Uterus (tissue), 4 donors: ENCODE measurements around the gene TMEM61. TPM values are rescaled to one million over a fixed set of nuclear protein-coding genes. Genes with fewer than 3 reads are reported as not detected.

Experiments used
- DNase-seq, 2 donors: peaks; one replicate each; pipeline ENCODE4 v3.0.0-alpha.2; 2019 to 2020
- H3K27ac ChIP-seq, 2 donors: fragments of 200-600 bp; sonication (generic); 1 replicate in 1 of 2; 2 replicates in 1 of 2; pipeline ENCODE4 v1.5.1; 2016 to 2018
- H3K27me3 ChIP-seq, 2 donors: fragments of 200-600 bp; sonication (generic); one replicate each; pipeline ENCODE4 v1.5.1; 2018 to 2019; ENCODE audit warnings: control low read depth in 1 of 2
- H3K36me3 ChIP-seq, 2 donors: fragments of 200-600 bp; sonication (generic); one replicate each; pipeline ENCODE4 v1.5.1; 2019; ENCODE audit warnings: control low read depth in 1 of 2
- H3K4me1 ChIP-seq, 2 donors: fragments of 200-600 bp; sonication (generic); one replicate each; pipeline ENCODE4 v1.5.1; 2018 to 2019; ENCODE audit warnings: control low read depth in 1 of 2
- H3K4me3 ChIP-seq, 2 donors: fragments of 200-600 bp; sonication (generic); 1 replicate in 1 of 2; 2 replicates in 1 of 2; pipeline ENCODE4 v1.5.1; 2018 to 2019; ENCODE audit warnings: mild to moderate bottlenecking in 1 of 2
- H3K9me3 ChIP-seq, 2 donors: fragments of 200-600 bp; sonication (generic); one replicate each; pipeline ENCODE4 v1.5.1; 2019; ENCODE audit warnings: control low read depth in 1 of 2
- CTCF ChIP-seq, 4 experiments: fragments of 200-600 bp in 2 of 4; fragments of 450-650 bp in 2 of 4; sonication (generic) in 2 of 4; IDR thresholded peaks; one replicate each; pipeline ENCODE4 v1.5.1; 2016 to 2019; ENCODE audit warnings: antibody characterized with exemption in 4 of 4, mild to moderate bottlenecking in 2 of 4, moderate library complexity in 1 of 4
- POLR2A ChIP-seq, 2 donors: fragments of 450-650 bp; IDR thresholded peaks; one replicate each; pipeline ENCODE4 v1.6.1; 2016; ENCODE audit warnings: antibody characterized with exemption in 2 of 2, mild to moderate bottlenecking in 1 of 2, moderate library complexity in 1 of 2
- intact Hi-C: fragments of 100-400 bp; cut with DNase I; formaldehyde crosslinking; loops from one replicate; pipeline ENCODE4 v1.15.1; 2023; ENCODE audit warnings: low total_unique reads
- total RNA-seq, 4 donors: library from RNA; depleted of rRNA in 3 of 4; stranded (reverse); fragments of >200 nt in 3 of 4; gene quantifications; one replicate each; pipeline versions ENCODE4 v1.1.0 to v1.2.4, GENCODE V29; 2014 to 2023
- donor health status: DM: yes; HTN: yes; CAD: no.

Gene TMEM61
- total RNA-seq, 4 donors from 2014 or later, result 0.35 TPM; not detected in 3

- TF ChIP-seq CTCF (IDR thresholded peaks at IDR 0.05), result no peak
- no peak for TF ChIP-seq POLR2A (IDR thresholded peaks at IDR 0.05)
- no peaks in the 10 kb centered on the region for H3K36me3 ChIP-seq
- H3K4me3 ChIP-seq, result no peak overlapping the region
- intact Hi-C loops, result no loop called here
- no peak overlapping the region for H3K27ac ChIP-seq
- DNase-seq, result no peak
- no peaks in the 10 kb centered on the region for H3K9me3 ChIP-seq
- no peaks in the 10 kb centered on the region for H3K4me1 ChIP-seq
- H3K27me3 ChIP-seq, result no peaks in the 10 kb centered on the region
Observed at GRCh38 chr1:54968551-54968950, 11.9 kb upstream of the TMEM61 start.

- H3K36me3 ChIP-seq, result no peaks in the 10 kb centered on the region
- H3K27ac ChIP-seq, result no peak overlapping the region
- intact Hi-C loops, result no loop called here
- H3K9me3 ChIP-seq, result no peaks in the 10 kb centered on the region
- H3K27me3 ChIP-seq, result no peaks in the 10 kb centered on the region
- no peak overlapping the region for H3K4me3 ChIP-seq
- no peaks in the 10 kb centered on the region for H3K4me1 ChIP-seq
- DNase-seq, result no peak
- no peak for TF ChIP-seq POLR2A (IDR thresholded peaks at IDR 0.05)
- no peak for TF ChIP-seq CTCF (IDR thresholded peaks at IDR 0.05)
Observed at GRCh38 chr1:54969879-54970278, 10.5 kb upstream of the TMEM61 start.

GRCh38 chr1:54970901-54971300, 9.5 kb upstream of the TMEM61 start:
- intact Hi-C loops, result no loop called here
- no peak overlapping the region for H3K27ac ChIP-seq
- DNase-seq, result no peak
- no peaks in the 10 kb centered on the region for H3K36me3 ChIP-seq
- no peak overlapping the region for H3K4me3 ChIP-seq
- TF ChIP-seq POLR2A (IDR thresholded peaks at IDR 0.05), result no peak
- TF ChIP-seq CTCF (IDR thresholded peaks at IDR 0.05), result no peak
- H3K4me1 ChIP-seq, result no peaks in the 10 kb centered on the region
- no peaks in the 10 kb centered on the region for H3K9me3 ChIP-seq
- H3K27me3 ChIP-seq, result no peaks in the 10 kb centered on the region

- TF ChIP-seq POLR2A (IDR thresholded peaks at IDR 0.05), result no peak
- TF ChIP-seq CTCF (IDR thresholded peaks at IDR 0.05), result no peak
- Histone ChIP-seq H3K27ac (no peak overlapping the region), H3K27me3 (no peaks in the 10 kb centered on the region), H3K9me3 (no peaks in the 10 kb centered on the region), H3K36me3 (no peaks in the 10 kb centered on the region), H3K4me1 (no peaks in the 10 kb centered on the region), H3K4me3 (no peak overlapping the region)
- no peak for DNase-seq
- intact Hi-C loops, result no loop called here
Observed at GRCh38 chr1:54971317-54971791, 9.1 kb upstream of the TMEM61 start.

GRCh38 chr1:54972436-54972835, 8.0 kb upstream of the TMEM61 start:
- H3K4me3 ChIP-seq, result no peak overlapping the region
- no peaks in the 10 kb centered on the region for H3K36me3 ChIP-seq
- TF ChIP-seq POLR2A (IDR thresholded peaks at IDR 0.05), result no peak
- TF ChIP-seq CTCF (IDR thresholded peaks at IDR 0.05), result no peak
- H3K27ac ChIP-seq, result no peak overlapping the region
- H3K4me1 ChIP-seq, result no peaks in the 10 kb centered on the region
- H3K27me3 ChIP-seq, result no peaks in the 10 kb centered on the region
- no peak for DNase-seq
- intact Hi-C loops, result no loop called here
- H3K9me3 ChIP-seq, result no peaks in the 10 kb centered on the region
